GM12878 (cell line): ENCODE measurements around the gene CKS1B. TPM values are rescaled to one million over a fixed set of nuclear protein-coding genes. Genes with fewer than 3 reads are reported as not detected.
A peak's percentile ranks its signal among the peaks of the same experiment; 100 is the strongest.

Experiments used
- ATAC-seq: fragments of 200-7000 bp; cut with Tn5 transposase; 3 replicates; pipeline ENCODE4 v1.9.1; 2020; ENCODE audit warnings: mild to moderate bottlenecking, moderate library complexity
- BruUV-seq: library from RNA; stranded (reverse); fragments of 400-500 nt; replicated peaks from 2 replicates; lab custom pipeline; 2021; lab: Mats Ljungman, UMichigan
- CTCF ChIA-PET: fragments of 300-600 bp; sonication (Branson Sonifier 250); formaldehyde crosslinking; extraction: SDS; loops from one replicate; lab custom pipeline; 2021; ENCODE audit warnings: inconsistent platforms; lab: Yijun Ruan, JAX
- POLR2A ChIA-PET: fragments of 350-600 bp; formaldehyde crosslinking; extraction: SDS; loops from one replicate; lab custom pipeline; 2021; ENCODE audit warnings: inconsistent platforms; lab: Charles Lee
- RAD21 ChIA-PET: fragments of 300-600 bp; sonication (Branson Sonifier 250); formaldehyde crosslinking; loops from one replicate; lab custom pipeline; 2023; ENCODE audit warnings: antibody characterized with exemption; ENCODE audit not compliant: unreplicated experiment; lab: Charles Lee
- SMC1A ChIA-PET: fragments of 300-600 bp; sonication (Branson Sonifier 250); formaldehyde crosslinking; loops from one replicate; lab custom pipeline; 2023; ENCODE audit not compliant: unreplicated experiment, uncharacterized antibody; lab: Charles Lee
- DNase-seq: peaks from one replicate; pipeline ENCODE4 v3.0.0-alpha.2; 2011; ENCODE audit warnings: low read depth, low spot score
- FAIRE-seq: peaks from 3 replicates; lab custom pipeline; 2011; peaks lifted over from hg19 to GRCh38; lab: Jason Lieb, UNC
- H2AFZ ChIP-seq: 2 replicates; pipeline ENCODE4 v1.6.0; 2011; ENCODE audit warnings: low read depth, low read length, control low read depth; ENCODE audit not compliant: control insufficient read depth
- H3K27ac ChIP-seq: 2 replicates; pipeline ENCODE4 v1.5.1; 2011; ENCODE audit warnings: control low read depth; ENCODE audit not compliant: control insufficient read depth, insufficient read depth
- H3K27me3 ChIP-seq, 2 experiments: replicated peaks in 1 of 2; 2 replicates each; pipeline versions ENCODE4 v1.6.0 to v1.6.1; 2011; ENCODE audit warnings: low read length in 1 of 2; ENCODE audit not compliant: control insufficient read depth in 2 of 2, insufficient read depth in 2 of 2
- H3K36me3 ChIP-seq, 2 experiments: 2 replicates each; pipeline ENCODE4 v1.5.1; 2011; ENCODE audit warnings: low read length in 1 of 2; ENCODE audit not compliant: control insufficient read depth in 2 of 2, insufficient read depth in 2 of 2
- H3K4me1 ChIP-seq: 2 replicates; pipeline ENCODE4 v1.6.1; 2011; ENCODE audit warnings: mild to moderate bottlenecking, low read length, moderate library complexity, mixed read lengths; ENCODE audit not compliant: control insufficient read depth, insufficient read depth
- H3K4me2 ChIP-seq: 2 replicates; pipeline ENCODE4 v1.6.0; 2011; ENCODE audit warnings: control low read depth; ENCODE audit not compliant: control insufficient read depth, insufficient read depth
- H3K4me3 ChIP-seq: fragments of 200-600 bp; sonication (generic); 2 replicates; pipeline ENCODE4 v1.5.1; 2016
- H3K79me2 ChIP-seq: 2 replicates; pipeline ENCODE4 v1.6.0; 2011; ENCODE audit warnings: low read length; ENCODE audit not compliant: control insufficient read depth, insufficient read depth
- H3K9ac ChIP-seq: 2 replicates; pipeline ENCODE4 v1.8.0; 2011; ENCODE audit warnings: low read length, control low read depth, mixed read lengths; ENCODE audit not compliant: control insufficient read depth, insufficient read depth
- H3K9me3 ChIP-seq: replicated peaks from 3 replicates; pipeline ENCODE4 v1.5.1; 2011; ENCODE audit warnings: mild to moderate bottlenecking, low read length; ENCODE audit not compliant: control insufficient read depth, insufficient read depth
- H4K20me1 ChIP-seq: 2 replicates; pipeline ENCODE4 v1.6.0; 2011; ENCODE audit not compliant: control insufficient read depth, insufficient read depth
- NR2C2 ChIP-seq: IDR thresholded peaks from 2 replicates; pipeline ENCODE4 v1.6.1; 2011; ENCODE audit warnings: borderline replicate concordance, low read depth; ENCODE audit not compliant: control insufficient read depth, insufficient read length
- SMC3 ChIP-seq: IDR thresholded peaks from 2 replicates; pipeline ENCODE4 v1.6.1; 2011; ENCODE audit warnings: low read length, improper control_type of control experiment, borderline replicate concordance
- SUPT20H ChIP-seq: IDR thresholded peaks from 2 replicates; pipeline ENCODE4 v1.6.1; 2011; ENCODE audit warnings: low read depth, mild to moderate bottlenecking, low read length, moderate library complexity, borderline replicate concordance; ENCODE audit not compliant: control insufficient read depth
- WGBS: methylation state at CpG from one replicate; pipeline ENCODE4 v1.1.6; 2016; ENCODE audit warnings: low lambda C conversion rate; ENCODE audit not compliant: insufficient replicate concordance, insufficient coverage; ENCODE audit errors: missing lambda C conversion rate; 5-methylcytosine and 5-hydroxymethylcytosine counted together
- in situ Hi-C: fragments of 300-500 bp; cut with MboI; formaldehyde crosslinking; loops from 9 replicates; pipeline ENCODE4 v1.14.3; 2018; ENCODE audit warnings: mixed read lengths
- intact Hi-C: fragments of 100-400 bp; cut with micrococcal nuclease; formaldehyde crosslinking; loops from one replicate; pipeline ENCODE4 v1.14.2; 2022; ENCODE audit not compliant: unreplicated experiment
- polyA plus RNA-seq, 11 experiments: library from polyadenylated mRNA; depleted of rRNA in 4 of 11; unstranded in 6 of 11; stranded (reverse) in 5 of 11; fragments of >200 nt; fragmentation: Nextera tagmentation in 4 of 11; fragmentation: Illumina TruSeq in 1 of 11; extraction: Ambion mirVana in 4 of 11; extraction: Trizol in 1 of 11; gene quantifications; 1 replicate in 1 of 11; 2 replicates in 10 of 11; pipeline versions ENCODE4 v1.2.1 to v1.2.3, GENCODE V29; 2011 to 2016; ENCODE audit warnings: inconsistent platforms in 2 of 11, missing spikeins in 2 of 11, low read depth in 1 of 11
- total RNA-seq, 4 experiments: library from RNA; depleted of rRNA in 3 of 4; stranded (reverse); fragments of >200 nt in 3 of 4; fragmentation: Illumina TruSeq in 1 of 4; extraction: Trizol in 1 of 4; gene quantifications; 2 replicates each; pipeline versions ENCODE4 v1.2.1 to v1.2.3, GENCODE V29; 2013 to 2021
- TF ChIP-seq, protein P1 (sequence below): fragments of 450-650 bp; IDR thresholded peaks from 2 replicates; pipeline ENCODE4 v1.6.1; 2017; ENCODE audit warnings: mild to moderate bottlenecking
- TF ChIP-seq, protein P2 (sequence below): fragments of 450-650 bp; conservative IDR thresholded peaks from 2 replicates; pipeline ENCODE4 v1.6.1; 2017; ENCODE audit warnings: mild to moderate bottlenecking, moderate library complexity
- TF ChIP-seq, protein P3 (sequence below): IDR thresholded peaks from 2 replicates; pipeline ENCODE4 v1.6.1; 2011; ENCODE audit warnings: borderline replicate concordance, low read depth, mild to moderate bottlenecking, moderate library complexity, low read length; ENCODE audit not compliant: insufficient read depth, poor library complexity, severe bottlenecking

The CKS1B gene
- total and polyA plus RNA-seq, 10 of the 15 experiments (the other 5 are each of a cell fraction or from before 2014, with no cell fraction given) = 125 to 608 (median 364) TPM

- ChIA-PET RAD21 (interaction anchor here (1.1 to 2.4 kb wide), 5 partner anchors 9 to 89 kb away, joined by 3 to 15 read pairs (median 5); partner anchors contain the start of genes ADAM15, PMVK and SHC1), CTCF (interaction anchor here (0.9 to 2.7 kb wide), 9 partner anchors 9 to 110 kb away, joined by 3 to 20 read pairs (median 10); partner anchors contain the start of genes PMVK and SHC1), POLR2A (interaction anchor here (0.7 to 12.3 kb wide), 4 partner anchors 11 to 42 kb away, joined by 3 to 140 read pairs (median 5); partner anchors contain the start of genes CKS1B and SHC1), SMC1A (interaction anchor here (0.9 to 3.1 kb wide), 6 partner anchors 8 to 58 kb away, joined by 3 to 14 read pairs (median 4); partner anchors contain the start of gene SHC1)
- TF ChIP-seq, protein P1, sequence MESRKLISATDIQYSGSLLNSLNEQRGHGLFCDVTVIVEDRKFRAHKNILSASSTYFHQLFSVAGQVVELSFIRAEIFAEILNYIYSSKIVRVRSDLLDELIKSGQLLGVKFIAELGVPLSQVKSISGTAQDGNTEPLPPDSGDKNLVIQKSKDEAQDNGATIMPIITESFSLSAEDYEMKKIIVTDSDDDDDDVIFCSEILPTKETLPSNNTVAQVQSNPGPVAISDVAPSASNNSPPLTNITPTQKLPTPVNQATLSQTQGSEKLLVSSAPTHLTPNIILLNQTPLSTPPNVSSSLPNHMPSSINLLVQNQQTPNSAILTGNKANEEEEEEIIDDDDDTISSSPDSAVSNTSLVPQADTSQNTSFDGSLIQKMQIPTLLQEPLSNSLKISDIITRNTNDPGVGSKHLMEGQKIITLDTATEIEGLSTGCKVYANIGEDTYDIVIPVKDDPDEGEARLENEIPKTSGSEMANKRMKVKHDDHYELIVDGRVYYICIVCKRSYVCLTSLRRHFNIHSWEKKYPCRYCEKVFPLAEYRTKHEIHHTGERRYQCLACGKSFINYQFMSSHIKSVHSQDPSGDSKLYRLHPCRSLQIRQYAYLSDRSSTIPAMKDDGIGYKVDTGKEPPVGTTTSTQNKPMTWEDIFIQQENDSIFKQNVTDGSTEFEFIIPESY = no peak
- TF ChIP-seq, protein P2, sequence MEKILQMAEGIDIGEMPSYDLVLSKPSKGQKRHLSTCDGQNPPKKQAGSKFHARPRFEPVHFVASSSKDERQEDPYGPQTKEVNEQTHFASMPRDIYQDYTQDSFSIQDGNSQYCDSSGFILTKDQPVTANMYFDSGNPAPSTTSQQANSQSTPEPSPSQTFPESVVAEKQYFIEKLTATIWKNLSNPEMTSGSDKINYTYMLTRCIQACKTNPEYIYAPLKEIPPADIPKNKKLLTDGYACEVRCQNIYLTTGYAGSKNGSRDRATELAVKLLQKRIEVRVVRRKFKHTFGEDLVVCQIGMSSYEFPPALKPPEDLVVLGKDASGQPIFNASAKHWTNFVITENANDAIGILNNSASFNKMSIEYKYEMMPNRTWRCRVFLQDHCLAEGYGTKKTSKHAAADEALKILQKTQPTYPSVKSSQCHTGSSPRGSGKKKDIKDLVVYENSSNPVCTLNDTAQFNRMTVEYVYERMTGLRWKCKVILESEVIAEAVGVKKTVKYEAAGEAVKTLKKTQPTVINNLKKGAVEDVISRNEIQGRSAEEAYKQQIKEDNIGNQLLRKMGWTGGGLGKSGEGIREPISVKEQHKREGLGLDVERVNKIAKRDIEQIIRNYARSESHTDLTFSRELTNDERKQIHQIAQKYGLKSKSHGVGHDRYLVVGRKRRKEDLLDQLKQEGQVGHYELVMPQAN = 0 out of 2 replicates have a peak, but pooled peaks have one; percentile 74
- TF ChIP-seq SMC3 (0 out of 2 replicates have a peak, but pooled peaks have one; percentile 5), NR2C2 (no peak), SUPT20H (no peak)
- TF ChIP-seq, protein P3, sequence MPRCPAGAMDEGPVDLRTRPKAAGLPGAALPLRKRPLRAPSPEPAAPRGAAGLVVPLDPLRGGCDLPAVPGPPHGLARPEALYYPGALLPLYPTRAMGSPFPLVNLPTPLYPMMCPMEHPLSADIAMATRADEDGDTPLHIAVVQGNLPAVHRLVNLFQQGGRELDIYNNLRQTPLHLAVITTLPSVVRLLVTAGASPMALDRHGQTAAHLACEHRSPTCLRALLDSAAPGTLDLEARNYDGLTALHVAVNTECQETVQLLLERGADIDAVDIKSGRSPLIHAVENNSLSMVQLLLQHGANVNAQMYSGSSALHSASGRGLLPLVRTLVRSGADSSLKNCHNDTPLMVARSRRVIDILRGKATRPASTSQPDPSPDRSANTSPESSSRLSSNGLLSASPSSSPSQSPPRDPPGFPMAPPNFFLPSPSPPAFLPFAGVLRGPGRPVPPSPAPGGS = peak; percentile 3
- H3K4me2 ChIP-seq = peak overlapping the region; percentile 86
- intact Hi-C loops = loop anchor here (5.0 kb wide), 1 partner anchor 40 kb away; the partner anchor contains the start of gene ZBTB7B
- peak overlapping the region; percentile 81 for H3K9ac ChIP-seq
- under 1% methylated on average over 25 of the region's 25 CpGs for WGBS
- peak overlapping the region; percentile 73; the same call in 1 of the 2 replicates for H2AFZ ChIP-seq
- no peak for DNase-seq
- in situ Hi-C loops = no loop called here
- ATAC-seq = peak; percentile 36
- H3K27ac ChIP-seq = peak overlapping the region; percentile 97
- no peaks in the 10 kb centered on the region for H3K27me3 ChIP-seq
- peaks cover 6% of the 10 kb centered on the region; the same call in 1 of the 2 replicates for H3K4me1 ChIP-seq
- H3K9me3 ChIP-seq = no peaks in the 10 kb centered on the region
- H3K4me3 ChIP-seq = peak overlapping the region; percentile 88
- H3K36me3 ChIP-seq = peaks cover 10 to 12% of the 10 kb centered on the region in 2 experiments; a peak in 3 of 4 replicates
- H3K79me2 ChIP-seq = peaks cover 31% of the 10 kb centered on the region
- H4K20me1 ChIP-seq = no peaks in the 10 kb centered on the region
- BruUV-seq = TSS peak; percentile 85
- FAIRE-seq = peak; percentile 88
These were observed 12.2 kb upstream of the CKS1B start for GRCh38 chr1:154962156-154962749.
